Retinal pigment epithelial cell (primary cell): ENCODE data around the gene ERC2.
A peak's percentile ranks its signal among the peaks of the same experiment; 100 is the strongest.

Experiments
- DNase-seq: peaks from one replicate; pipeline ENCODE4 v3.0.0-alpha.2; 2010; ENCODE audit warnings: low read depth
- H3K4me3 ChIP-seq: 2 replicates; pipeline ENCODE4 v1.5.1; 2011; ENCODE audit warnings: mild to moderate bottlenecking, low read length, control low read depth, moderate library complexity
- TF ChIP-seq, protein P1 (sequence below): conservative IDR thresholded peaks from 2 replicates; pipeline ENCODE4 v1.5.1; 2011; ENCODE audit warnings: low read depth, low read length, control low read depth, inconsistent platforms

ERC2 gene

DNA sequence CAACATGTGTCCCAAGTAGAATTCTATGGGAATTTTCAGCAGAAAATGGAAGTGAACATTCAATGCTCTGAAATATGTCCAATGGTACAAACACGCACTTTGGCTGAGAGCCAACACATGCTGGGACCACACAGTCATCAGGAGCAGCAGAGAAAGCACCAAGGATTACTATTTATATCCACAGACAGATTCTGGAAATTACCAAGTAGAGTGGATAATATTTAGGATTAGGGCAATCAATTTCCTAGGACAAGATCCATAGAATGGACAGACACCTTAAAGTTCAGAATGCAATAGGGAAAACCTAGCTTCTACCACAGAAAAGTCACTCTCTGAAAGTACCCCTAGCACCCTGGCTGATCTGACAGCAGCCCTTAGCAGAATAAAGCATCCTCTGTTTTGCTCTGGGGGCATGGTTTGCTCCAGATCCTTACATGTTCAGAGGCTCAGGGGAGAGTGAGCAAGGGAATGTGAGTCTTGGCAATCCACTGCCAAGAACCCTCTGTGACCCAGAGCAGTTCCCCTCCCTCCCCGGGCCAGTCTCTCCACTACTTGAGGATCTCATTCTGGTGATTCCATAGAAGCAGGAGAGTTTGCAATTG is 775.2 kb downstream of the ERC2 start:
- peak; percentile 60 for DNase-seq
- TF ChIP-seq, protein P1, sequence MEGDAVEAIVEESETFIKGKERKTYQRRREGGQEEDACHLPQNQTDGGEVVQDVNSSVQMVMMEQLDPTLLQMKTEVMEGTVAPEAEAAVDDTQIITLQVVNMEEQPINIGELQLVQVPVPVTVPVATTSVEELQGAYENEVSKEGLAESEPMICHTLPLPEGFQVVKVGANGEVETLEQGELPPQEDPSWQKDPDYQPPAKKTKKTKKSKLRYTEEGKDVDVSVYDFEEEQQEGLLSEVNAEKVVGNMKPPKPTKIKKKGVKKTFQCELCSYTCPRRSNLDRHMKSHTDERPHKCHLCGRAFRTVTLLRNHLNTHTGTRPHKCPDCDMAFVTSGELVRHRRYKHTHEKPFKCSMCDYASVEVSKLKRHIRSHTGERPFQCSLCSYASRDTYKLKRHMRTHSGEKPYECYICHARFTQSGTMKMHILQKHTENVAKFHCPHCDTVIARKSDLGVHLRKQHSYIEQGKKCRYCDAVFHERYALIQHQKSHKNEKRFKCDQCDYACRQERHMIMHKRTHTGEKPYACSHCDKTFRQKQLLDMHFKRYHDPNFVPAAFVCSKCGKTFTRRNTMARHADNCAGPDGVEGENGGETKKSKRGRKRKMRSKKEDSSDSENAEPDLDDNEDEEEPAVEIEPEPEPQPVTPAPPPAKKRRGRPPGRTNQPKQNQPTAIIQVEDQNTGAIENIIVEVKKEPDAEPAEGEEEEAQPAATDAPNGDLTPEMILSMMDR = no peak
- no peak overlapping the region for H3K4me3 ChIP-seq

DNA sequence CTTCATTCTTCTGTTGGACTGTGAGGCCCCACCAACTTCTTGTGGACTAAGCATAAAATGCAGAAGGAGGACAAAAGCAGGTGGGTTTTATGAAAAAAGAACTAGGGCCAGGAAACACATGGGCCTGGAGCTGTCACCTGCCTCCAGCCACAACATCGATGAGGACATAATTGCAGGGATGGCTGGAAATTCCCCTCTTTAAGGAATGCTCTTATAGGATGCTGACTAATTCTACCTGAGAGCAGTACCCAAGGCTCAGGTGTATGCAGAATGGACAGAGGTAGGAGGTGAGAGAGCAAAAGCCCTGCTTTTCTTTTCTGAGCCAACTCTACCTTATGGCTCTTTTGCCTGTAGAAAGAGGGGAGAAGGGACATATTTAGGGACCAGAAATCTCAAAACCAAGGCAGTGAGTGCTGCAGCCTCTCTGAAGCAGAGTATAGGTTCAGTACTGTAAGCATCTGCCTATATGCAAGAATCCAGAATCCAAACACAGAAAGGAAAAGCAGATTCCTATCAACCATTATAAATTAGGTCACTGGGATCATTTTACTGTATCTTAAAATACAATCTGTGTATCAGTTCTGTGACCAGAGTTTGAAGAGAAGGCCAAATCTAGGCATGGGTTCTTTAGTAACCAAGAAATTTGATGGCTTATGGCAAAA is 775.8 kb downstream of the ERC2 start:
- DNase-seq = no peak
- H3K4me3 ChIP-seq = no peak overlapping the region
- TF ChIP-seq, protein P1 = no peak

DNA sequence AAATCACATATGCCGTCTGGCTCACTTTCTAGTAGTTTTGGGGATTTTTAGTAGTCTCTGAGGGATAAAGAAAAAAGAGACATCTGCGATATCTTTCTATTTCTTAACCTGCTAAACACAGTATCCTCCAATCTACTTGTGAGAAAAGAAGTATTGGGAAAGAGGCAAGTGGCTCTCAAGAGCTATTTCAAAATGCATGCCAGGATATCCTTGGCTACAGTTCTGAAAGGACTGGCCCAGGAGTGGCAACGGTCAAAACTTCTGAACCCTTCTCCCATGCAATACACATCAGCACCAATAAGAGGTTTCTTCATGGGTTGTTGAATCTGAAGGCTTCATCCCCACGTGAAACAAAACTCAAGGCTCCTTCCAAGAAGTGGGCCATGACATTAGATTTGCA is 777.1 kb downstream of the ERC2 start:
- TF ChIP-seq, protein P1 = no peak

DNA sequence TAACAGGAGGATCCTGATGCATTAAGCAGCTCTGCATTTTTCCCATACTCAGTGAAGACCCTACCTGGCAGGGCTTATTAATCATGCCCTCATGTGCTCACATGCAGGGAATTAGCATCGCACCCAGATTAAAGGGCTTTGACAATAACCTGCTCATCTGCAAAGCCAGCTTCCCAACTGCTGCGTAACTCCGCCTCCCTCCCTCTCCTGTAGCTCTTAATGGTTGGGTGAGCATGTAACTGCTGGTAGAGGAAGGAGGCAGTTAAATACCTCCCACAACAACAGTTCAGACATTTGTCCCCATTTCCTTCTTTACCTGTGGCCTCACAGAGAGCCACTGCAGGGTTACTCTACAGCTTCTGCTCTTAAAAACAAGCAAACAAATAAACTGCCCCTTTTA is 777.5 kb downstream of the ERC2 start:
- DNase-seq = no peak
- no peak overlapping the region for H3K4me3 ChIP-seq
- TF ChIP-seq, protein P1 = no peak

More for the DNA sequence above, 777.1 kb downstream of the ERC2 start:
- DNase-seq = no peak
- no peak overlapping the region for H3K4me3 ChIP-seq

DNA sequence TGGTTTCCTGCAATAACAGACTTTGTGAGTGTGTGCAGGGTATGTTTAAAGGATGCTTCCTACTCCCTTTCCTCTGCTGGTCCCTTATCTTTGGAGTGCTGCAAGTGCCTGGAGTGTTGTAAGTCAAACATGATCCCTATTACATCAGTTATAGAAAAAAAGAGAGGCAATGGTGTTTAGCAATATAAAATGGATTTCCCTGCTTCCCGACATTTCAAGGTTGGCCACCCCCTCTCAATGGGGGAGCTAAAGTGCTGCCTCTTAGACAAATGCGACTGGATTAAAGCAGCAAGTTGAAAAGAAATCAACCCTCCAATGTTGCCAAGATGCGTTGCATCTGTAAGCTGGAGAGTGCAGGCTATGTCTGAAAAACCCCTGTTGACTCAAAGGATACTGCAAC is 778.1 kb downstream of the ERC2 start:
- no peak overlapping the region for H3K4me3 ChIP-seq
- TF ChIP-seq, protein P1 = no peak
- no peak for DNase-seq

DNA sequence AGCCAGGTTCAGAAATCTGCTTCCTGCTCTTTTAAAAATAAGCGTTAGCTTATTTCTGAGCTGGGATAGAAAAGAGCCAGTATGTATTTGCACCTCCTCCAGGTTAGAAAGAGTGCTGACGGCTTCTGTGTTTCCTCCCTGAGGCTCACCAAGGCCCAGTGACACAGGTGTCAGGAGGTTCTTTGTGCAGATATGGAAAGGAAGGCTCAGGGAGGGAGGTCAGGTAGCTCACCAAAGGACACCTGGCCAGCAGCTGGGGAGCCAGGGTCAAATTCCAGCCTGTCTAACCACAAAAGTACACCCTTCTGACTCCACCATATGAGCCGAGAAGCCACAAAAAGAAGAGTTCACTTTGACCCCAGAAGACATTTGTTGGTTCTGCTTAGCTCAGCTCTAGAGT is 780.1 kb downstream of the ERC2 start:
- TF ChIP-seq, protein P1 = no peak
- DNase-seq = no peak
- no peak overlapping the region for H3K4me3 ChIP-seq

DNA sequence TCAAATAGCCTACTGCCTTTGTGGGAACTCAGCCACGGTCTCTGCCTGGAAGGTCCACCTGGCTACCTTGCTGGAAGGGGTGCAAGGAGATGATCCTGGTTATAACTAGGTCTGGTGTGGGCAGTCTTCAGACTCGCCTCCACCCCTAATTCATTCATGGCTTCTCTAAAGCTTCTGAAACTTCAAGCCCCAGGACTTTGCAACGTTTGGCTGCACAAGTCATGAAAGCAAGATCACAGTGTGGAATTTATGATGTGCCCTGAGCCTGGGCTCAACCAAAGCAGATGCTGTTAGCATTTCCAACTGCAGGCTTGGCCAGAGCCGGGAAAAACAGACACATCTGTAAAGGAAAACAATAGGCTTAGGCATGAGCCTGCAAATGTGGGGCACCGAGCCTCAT is 780.7 kb downstream of the ERC2 start:
- TF ChIP-seq, protein P1 = no peak
- H3K4me3 ChIP-seq = no peak overlapping the region
- DNase-seq = no peak
